ENCODE results near the gene DMRT3.
A peak's percentile ranks its signal among the peaks of the same experiment; 100 is the strongest.
"Not testable (repeated sequence)": the region's sequence is repeated elsewhere in the genome, so short reads cannot be mapped to it uniquely, and the experiment has no call there.

DMRT3 gene

DNA sequence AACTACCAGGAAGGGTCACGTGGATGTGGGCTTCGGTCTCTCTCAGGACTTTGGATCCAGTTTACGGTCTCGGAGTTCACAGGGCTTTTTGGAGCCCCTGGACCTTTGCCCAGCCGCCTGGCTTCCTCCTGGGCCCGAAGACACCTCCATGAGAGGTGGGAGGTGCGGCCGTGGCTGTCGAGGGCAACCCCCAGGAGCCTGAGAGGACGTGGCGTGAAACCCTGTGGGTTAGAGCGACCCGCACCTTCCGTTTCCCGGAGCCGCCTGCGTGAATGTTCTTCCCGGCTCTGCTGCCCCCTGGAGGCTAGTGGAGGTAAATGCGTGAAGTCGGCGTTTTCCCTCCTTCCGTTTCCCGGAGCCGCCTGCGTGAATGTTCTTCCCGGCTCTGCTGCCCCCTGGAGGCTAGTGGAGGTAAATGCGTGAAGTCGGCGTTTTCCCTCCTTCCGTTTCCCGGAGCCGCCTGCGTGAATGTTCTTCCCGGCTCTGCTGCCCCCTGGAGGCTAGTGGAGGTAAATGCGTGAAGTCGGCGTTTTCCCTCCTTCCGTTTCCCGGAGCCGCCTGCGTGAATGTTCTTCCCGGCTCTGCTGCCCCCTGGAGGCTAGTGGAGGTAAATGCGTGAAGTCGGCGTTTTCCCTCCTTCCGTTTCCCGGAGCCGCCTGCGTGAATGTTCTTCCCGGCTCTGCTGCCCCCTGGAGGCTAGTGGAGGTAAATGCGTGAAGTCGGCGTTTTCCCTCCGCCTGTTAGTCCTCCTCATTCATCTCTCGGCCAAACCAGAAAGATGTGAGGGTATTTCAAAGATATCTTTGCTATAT, 22.1 kb downstream of the DMRT3 start:
- DNase-seq (ENCODE audit: low read depth in 2 of 2): not testable (repeated sequence)

- DNase-seq (ENCODE audit: low read depth in 2 of 2): no peak
Measured at GRCh38 chr9:1001838-1002237, 25.4 kb downstream of the DMRT3 start.

DNA sequence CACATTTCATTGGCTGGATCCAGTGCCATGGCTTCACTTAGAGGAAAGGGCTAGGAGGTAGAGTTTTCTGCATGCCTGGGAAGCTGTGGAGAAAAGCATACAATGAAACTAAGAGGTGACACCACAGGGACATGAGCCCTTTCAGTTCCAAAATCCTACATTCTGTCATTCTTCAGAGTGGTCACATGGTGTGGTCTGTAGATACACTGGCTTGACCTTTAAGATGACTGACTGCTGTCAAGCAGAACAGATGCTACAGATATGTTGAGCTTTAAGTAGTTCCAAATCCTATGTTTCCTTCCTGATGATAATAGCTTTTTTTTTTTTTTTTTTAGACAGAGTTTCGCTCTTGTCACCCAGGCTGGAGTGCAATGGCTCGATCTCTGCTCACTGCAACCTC, 26.2 kb downstream of the DMRT3 start:
- no peak for DNase-seq (ENCODE audit: low read depth in 2 of 2)

- DNase-seq (ENCODE audit: low read depth in 2 of 2): no peak
Measured at GRCh38 chr9:1005043-1005667, 28.7 kb downstream of the DMRT3 start.

- DNase-seq (ENCODE audit: low read depth in 2 of 2): no peak
Measured at GRCh38 chr9:1007312-1007711, 30.9 kb downstream of the DMRT3 start.

DNA sequence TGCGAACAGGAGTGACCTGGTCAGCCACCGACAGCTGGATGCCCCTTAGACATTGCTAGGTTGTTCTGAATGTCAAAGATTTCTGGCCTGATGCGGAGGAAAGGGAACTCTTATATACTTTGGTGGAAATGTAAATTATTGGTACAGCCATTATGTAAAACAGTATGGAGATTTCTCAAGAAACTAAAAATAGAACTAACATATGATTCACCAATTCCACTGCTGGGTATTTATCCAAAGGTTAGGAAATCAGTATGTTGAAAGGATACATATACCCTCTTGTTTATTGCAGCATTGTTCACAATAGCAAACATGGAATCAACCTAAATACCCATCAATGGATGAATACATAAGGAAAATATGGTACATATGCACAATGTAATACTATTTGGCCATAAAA, 31.8 kb downstream of the DMRT3 start:
- no peak for DNase-seq (ENCODE audit: low read depth in 2 of 2)

DNA sequence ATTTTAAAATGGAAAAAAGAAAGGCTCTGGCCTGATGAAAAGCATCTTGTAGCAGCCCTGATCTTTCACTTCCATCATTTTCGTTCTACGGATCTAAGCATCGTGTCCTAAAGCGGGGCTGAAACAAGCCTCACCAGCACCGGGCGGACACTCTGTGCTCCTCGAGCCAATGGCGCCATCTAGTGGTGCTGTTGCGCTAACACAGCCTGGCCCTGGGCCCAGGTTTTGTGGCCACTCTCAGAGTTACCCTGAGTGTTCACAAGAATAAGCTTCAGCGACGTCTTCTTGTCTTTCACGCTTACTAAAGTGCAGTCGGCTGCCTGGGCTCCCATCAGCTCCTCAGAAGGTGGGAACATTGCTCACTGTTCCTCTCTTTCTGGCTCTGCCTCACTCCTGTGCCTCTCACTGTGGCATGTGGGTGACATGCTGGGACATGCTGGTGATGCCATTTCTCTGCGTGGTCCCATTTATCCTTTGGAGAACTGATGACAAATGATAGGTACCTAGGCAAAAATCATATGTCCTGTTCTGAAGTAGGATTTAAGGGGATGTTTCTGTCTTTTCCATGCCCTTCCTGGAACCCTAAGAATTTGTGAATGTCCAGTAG, 32.7 kb downstream of the DMRT3 start:
- peak; percentile 63 to 76 for DNase-seq (ENCODE audit: low read depth in 2 of 2)

DNA sequence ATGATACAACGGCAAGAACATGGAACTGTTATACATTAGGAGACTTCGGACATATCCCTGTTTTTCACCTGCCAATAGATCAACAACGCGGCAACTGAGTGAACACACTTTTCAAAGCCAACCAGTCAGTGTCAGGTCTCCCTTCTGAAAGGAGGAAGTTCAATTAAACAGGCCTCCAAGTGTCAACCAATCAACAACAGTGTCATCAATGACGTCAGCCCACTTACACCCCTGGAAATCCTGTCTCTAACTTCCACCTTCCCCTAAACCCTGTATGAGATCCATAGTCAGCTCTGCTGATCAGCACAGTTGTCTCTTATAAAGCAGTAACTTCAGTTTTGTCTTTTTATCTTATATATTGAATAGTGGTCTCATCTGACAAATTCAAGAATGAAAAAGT, 36.6 kb downstream of the DMRT3 start:
- no peak for DNase-seq (ENCODE audit: low read depth in 2 of 2)

- DNase-seq (ENCODE audit: low read depth in 2 of 2): no peak
Measured at GRCh38 chr9:1014225-1014624, 37.8 kb downstream of the DMRT3 start.

DNA sequence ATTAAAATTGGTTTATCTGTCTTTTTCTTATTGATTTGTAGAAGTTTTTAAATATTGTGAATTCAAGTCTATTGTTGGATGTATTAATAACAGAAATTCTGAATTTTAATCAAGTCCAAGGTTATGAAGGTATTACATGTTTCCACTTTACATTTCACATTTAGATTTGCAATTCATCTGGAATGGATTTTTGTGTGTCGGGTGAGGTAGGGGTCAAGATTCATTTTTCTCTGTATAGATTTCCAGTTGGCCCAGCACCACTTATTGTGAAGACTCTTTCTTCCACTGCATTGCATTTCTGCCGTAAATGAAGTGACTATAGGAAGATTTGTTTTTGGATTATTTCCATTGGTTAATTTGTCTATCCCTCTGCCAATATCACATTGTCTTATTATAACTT, 38.2 kb downstream of the DMRT3 start:
- DNase-seq (ENCODE audit: low read depth in 2 of 2): no peak

DNA sequence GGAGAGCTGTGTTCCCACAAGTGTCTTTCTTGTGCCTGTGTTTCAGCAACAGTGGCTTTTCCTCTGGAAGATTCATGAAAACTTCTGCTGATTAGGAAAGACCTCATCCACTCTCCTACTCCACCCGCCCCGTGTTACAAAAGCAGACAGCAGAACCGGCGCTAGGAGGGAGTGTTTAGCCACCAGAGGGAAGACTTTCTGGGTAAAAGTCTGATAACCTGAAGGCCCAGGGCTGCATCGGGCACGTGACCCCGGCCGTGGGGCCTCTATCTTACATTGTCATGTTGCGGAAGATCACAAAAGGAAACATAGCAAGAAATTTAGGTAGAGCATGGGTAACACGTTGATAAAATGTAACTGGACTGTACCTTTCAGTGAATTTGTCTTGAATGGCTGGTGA, 41.7 kb downstream of the DMRT3 start:
- DNase-seq (ENCODE audit: low read depth in 2 of 2): peak in 1 of 2 experiments; percentile 12

DNA sequence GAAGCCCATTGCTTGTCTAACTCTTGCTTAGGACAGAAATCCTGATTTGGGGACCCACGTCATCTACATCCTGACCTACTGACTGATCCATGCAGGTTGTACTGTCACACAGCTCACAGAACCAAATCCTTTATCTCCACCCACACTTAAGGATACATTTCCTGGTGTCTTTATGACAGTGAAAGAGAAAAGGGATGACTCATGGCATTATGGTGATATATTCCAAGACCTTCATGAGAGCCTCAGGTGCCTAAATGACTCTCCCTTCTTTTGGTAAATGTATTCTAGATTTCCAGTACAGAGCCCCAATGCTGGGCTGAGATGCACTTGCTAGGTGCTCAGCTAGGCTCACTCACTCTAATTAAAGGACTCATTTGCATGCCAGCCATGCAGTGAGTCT, 47.7 kb downstream of the DMRT3 start:
- DNase-seq (ENCODE audit: low read depth in 2 of 2): no peak

GRCh38 chr9:1025131-1025530, 48.7 kb downstream of the DMRT3 start:
- DNase-seq (ENCODE audit: low read depth in 2 of 2): no peak

DNA sequence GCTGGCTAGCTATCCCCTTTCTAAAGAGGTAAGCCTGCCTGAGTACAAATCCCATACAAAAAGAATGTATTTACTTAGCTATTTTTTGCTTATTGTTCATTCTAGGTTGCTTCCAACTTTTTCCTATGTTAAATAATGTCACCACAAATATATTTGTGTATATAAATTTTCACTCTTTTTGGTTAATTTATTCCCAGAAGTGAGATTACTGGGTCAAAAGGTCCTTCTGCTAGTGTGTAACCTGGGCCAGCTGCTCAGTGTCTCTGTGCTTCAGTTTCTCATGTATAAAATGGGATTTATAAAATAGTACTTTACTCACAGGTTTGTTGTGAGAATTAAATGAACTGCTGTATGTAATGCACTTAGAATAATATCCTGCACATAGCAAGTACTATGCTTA, 49.8 kb downstream of the DMRT3 start:
- no peak for DNase-seq (ENCODE audit: low read depth in 2 of 2)

GRCh38 chr9:1028501-1029190, 52.2 kb downstream of the DMRT3 start:
- no peak for DNase-seq (ENCODE audit: low read depth in 2 of 2)

DNA sequence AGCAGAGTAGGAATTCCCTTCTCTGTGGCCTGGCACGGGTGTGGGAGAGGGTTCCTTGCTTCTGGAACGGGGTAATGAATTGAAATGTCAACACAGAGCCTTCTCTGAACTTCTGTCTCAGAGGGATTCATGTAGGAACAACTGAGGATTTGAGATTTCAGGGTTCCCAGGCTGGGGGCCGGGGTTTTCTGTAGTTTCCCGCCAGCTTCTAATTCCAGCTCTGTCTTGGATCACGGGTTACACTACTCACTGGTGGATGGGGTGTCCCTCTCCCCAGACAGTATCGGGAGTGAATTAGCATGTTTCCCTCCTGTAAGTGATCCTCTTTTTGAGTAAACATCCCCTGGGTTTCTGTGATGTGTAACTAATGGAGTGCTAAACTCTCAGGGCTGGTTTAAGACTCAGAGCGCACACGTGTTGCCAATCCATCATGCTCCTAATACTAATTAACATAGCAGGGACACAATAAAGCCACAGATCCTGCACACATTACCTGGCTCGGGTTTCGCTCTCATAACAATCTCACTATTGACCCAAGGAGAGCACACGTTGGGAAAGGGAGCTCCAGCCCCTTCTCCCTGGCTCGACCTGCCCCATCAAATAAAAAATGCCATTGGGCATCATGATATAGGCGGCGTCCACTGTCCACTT, 55.6 kb downstream of the DMRT3 start:
- no peak for DNase-seq (ENCODE audit: low read depth in 2 of 2)

GRCh38 chr9:1034271-1034670, 57.8 kb downstream of the DMRT3 start:
- no peak for DNase-seq (ENCODE audit: low read depth in 2 of 2)

- no peak for DNase-seq (ENCODE audit: low read depth in 2 of 2)
Measured at GRCh38 chr9:1039589-1039988, 63.1 kb downstream of the DMRT3 start.

Measured in stimulated activated CD4-positive, alpha-beta T cell treated with anti-CD3 and anti-CD28 coated beads, Interleukin-12 subunit alpha, Interleukin-12 subunit beta, amount 100 ng/mL, for 24 hours (primary cell).